CD4-positive, alpha-beta T cell treated with Interleukin-4 for 1 hour (primary cell): ENCODE measurements around the gene RAB14.

Experiments
- DNase-seq, 2 donors: peaks; one replicate each; pipeline ENCODE4 v3.0.0-alpha.2; 2020 to 2022

Gene RAB14

DNA sequence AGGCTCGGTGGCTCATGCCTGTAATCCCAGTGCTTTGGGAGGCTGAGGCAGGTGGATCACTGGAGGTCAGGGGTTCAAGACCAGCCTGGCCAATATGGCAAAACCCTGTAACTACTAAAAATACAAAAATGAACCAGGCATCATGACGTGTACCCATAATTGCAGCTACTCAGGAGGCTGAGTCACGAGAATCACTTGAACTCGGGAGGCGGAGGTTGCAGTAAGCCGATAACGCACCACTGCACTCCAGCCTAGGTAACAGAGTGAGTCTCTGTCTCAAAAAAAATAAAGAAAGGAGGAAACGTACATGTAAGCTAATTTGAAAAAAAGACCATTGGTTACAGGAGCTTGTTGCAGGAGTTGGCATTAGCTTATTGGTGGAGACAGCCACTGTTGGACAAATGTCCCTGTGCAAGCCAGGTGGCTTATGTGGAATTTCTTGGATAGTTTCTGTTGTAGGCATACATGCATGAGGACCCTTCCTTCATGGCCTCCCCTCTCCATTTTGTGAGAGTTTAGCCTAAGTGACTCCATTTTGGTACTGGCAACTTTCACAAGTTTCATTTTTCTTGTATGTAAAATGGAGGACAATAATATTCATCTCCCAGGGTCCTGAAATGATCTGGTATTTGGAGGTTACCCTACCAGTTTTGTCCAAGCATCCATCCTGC, 16.8 kb upstream of the RAB14 start:
- no peak for DNase-seq

DNA sequence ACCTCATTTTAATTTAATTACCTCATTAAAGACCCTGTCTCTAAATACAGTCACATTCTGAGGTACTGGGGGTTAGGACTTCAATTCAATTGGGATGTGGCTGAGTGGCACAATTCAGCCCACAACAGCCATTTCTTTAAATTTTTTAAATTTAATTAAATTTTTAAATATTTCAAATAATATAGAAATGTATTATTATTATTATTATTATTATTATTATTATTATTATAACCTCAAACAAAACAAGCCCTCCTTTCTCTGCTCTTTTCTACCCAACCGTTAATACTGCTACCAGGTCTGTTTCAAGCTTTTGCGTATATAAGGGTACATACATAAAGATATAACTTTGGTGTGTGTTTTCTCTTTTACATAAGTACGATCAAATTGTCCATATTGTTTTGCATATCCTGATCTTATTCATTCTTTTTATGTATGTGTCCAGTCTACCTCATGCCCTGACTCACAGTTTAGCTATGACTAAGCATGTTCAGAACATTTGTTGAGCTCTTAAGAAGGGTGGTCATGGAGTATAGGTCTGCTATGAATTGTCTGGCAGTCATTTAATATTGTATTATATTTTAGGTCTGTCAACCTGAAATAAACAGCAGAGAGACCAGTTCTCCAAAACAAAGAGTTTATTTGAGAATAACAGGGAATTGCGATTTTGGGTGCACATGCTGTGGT, 16.1 kb upstream of the RAB14 start:
- no peak for DNase-seq

- DNase-seq = no peak
Observed at GRCh38 chr9:121216271-121216805, 14.7 kb upstream of the RAB14 start.

GRCh38 chr9:121214005-121214404, 12.3 kb upstream of the RAB14 start:
- no peak for DNase-seq

DNA sequence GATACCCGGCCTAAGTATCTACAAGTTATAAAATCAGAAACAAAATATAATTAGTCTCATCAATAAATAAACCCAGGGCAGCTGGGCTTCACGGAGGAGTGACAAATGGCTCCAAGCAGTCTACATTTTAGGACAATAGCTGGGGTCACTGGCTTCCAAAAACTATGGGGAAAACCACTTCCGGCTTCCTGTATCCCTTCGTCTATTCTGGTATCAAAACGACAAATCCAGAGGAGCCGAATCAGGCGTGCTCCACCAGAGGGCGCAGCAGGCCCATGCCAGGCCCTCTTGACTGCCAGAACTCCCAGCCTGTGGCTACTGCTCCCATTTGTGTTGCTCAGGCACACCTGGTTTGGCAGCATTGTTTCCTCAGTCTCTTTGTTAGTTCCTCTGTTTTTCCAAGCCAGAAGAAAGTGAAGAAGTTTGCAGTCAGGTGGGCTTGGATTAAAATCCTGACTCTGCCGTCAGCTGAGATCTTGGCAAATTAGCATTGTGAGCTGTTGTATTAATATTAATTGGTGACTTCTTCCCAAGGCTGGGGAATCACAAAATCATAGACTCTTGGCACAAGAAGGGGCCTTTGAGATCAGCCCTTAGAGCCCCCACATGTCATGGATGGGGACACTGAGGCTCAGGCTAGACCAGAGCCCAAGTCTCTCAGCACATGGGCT, 11.6 kb upstream of the RAB14 start:
- peak; percentile 63 to 68 for DNase-seq

GRCh38 chr9:121210536-121210935, 8.9 kb upstream of the RAB14 start:
- DNase-seq = no peak

DNA sequence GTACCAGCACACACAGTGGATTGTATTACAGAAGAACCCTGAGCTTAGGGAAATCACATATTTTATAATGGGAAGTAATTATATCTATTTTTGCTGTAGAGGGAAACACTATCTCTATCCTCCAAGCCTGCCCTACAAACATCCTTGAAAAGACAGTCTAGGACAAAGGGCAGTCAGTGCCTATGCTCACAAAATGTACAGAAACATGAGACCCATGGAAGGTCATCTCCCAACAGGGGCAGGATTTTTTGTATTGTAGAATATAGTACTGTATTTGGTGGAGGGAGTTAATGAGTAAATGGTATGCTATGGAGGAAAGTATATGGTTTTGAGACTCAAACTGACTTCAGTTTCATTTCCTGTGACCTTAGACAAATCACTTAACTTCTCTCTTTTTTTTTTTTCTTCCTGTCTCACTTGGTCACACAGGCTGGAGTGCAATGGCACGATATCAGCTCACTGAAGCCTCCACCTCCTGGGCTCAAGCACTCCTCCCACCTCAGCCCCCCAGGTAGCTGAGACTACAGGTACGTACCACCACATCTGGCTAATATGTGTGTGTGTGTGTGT, 5.8 kb upstream of the RAB14 start:
- DNase-seq = no peak

- DNase-seq = no peak
Observed at GRCh38 chr9:121206516-121207370, 5.1 kb upstream of the RAB14 start.

GRCh38 chr9:121204611-121205010, 2.9 kb upstream of the RAB14 start:
- DNase-seq = no peak

DNA sequence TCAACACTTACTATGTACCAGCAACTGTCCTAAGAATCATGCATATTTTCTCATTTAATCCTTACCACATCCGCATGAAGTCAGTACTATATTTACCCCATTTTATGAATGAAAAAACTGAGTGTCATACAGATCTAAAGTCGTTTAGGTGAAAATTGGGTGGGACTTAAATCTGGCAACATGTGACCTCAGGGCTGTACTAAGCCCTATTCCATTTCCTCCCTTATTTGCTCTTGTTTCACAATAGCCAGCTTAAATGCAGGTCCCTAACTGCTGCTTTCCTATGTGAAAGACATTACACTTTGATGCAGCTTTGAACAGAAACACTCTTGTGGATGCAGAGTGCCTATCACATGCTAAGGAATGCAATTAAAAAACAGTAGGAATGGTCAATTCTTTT, 2.5 kb upstream of the RAB14 start:
- DNase-seq = no peak

- peak; percentile 30 to 52 for DNase-seq
Observed at GRCh38 chr9:121201045-121201737, 478 bp downstream of the RAB14 start.

GRCh38 chr9:121200356-121200755, 1.3 kb downstream of the RAB14 start:
- DNase-seq = peak in 1 of 2 donors; percentile 14

DNA sequence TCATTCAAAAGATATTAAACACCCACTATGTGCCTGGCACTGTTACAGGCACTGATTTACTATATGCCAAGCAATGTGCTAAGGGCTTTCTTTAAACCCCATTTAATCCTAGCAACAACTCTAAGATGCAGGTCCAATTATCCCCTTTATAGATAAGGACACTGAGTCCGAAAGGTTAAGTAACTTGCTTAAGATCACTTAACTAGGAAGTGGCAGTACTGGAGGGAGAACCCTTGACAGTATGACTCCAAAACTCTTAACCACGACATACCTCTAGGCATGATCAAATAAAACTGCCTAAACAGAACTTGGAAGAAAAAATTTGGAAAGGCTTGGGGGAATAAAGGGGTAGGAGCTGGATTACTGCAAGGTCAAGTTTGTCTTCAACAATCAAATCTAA, 1.7 kb downstream of the RAB14 start:
- DNase-seq = no peak

DNA sequence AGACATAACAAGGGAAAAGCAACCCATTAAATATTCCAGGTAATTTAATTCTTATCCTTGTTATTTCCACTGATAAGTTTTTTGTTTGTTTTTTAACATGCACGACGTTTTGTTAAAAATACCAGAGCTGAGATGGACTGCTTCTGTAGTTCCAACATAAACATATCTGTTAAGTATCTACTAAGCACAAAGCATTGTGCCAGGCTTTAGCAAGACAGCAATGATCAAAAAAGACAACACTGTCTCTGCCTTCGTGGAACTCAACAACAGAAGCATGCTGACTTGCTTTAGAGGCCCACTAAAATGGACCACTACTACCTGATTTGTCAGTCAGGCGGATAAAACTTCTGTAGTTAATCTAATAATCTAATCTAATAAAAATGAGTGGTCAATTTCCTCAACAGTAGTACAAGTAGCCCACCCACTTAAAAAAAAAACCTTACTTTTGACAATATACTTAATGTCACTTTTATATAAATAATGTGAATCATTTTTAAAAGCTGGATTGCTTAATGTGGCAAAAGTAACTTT, 3.1 kb downstream of the RAB14 start:
- no peak for DNase-seq

GRCh38 chr9:121197132-121197531, 4.5 kb downstream of the RAB14 start:
- DNase-seq = no peak

DNA sequence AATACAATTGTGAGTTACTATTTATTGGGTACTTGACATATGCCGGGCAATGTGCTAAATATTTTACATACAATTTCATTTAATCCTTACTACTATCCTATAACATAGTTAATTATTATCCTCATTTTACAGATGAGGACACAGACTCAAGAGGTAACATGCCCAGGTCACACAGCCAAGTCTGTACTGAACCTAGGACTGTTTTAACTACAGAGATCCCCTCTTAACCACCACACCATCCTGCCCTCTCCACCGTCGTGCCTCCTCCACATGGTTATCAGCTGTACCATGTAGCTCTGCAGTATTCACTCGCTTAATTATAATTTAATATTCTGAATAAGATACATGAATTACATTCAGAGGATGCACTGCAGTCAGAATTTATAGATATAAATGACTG, 5.3 kb downstream of the RAB14 start:
- DNase-seq = no peak

DNA sequence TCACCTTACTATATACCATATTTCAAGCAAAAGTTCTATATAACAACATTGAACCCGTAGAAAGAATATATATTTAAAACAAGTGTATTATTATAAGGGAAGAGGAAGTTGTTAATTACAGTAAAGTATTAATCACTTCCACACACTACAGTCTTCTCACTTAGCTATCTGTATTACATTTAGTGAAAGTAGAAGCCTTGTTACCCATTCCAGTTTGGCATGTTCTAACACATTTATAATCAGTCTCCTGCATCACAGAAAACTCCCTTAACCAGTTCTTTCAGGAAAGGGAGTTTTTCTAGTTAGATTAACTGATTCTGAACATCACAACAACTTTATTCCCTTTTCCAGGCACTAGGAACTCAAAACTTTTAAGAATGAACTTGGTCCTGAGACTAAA, 6.9 kb downstream of the RAB14 start:
- no peak for DNase-seq

GRCh38 chr9:121192959-121193640, 8.6 kb downstream of the RAB14 start:
- DNase-seq = peak in 1 of 2 donors; percentile 25

- no peak for DNase-seq
Observed at GRCh38 chr9:121192518-121192917, 9.2 kb downstream of the RAB14 start.

- DNase-seq = no peak
Observed at GRCh38 chr9:121191235-121191634, 10.4 kb downstream of the RAB14 start.

DNA sequence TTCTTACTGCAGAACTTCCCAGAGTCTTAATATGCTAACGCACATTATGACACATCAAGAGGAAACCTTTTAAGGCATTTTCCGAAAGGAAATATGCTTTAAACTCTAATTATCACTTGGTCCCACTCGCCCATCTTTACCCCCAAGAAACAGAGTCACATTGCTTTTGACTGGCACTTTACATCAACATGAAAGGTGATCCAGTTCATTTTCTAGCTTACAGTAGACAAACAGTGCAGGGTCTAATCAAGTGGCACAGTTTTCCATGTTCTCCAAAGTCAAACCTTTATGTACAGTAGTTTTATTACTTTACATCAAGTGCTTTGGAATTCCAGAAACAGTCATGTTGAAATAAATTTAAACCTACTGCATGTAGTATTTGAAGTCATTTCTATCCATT, 12.0 kb downstream of the RAB14 start:
- DNase-seq = no peak
